Measurements from ENCODE around the gene ABHD17A. TPM values are rescaled to one million over a fixed set of nuclear protein-coding genes. Genes with fewer than 3 reads are reported as not detected.
A peak's percentile ranks its signal among the peaks of the same experiment; 100 is the strongest.

The ABHD17A gene
- polyA plus RNA-seq, 1 experiment, result 48.8 TPM

DNA sequence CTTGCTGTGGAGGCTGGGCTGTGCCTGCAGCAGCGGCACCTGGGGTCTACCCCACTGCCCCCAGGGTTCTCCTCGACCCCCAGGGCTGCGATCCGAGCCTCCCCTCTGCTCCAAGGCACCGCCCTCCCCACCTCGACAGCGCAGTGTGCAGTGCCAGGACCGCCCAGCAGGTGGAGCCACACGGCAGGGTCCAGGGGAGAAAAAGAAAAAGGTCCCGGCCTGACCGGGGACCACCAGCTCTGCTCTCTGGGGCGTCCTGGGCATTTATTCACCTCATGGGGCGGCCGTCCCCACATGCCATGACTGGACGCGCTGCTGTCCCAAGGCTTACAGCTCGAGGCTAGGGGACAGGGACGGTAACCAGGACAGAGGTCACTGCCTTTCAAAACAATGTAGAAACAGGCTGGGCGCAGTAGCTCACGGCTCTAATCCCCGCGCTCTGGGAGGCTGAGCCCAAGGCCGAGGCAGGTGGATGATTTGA, 47.6 kb downstream of the ABHD17A start:
- Histone ChIP-seq H3K36me3 (ENCODE audit: control insufficient read depth, insufficient read depth, low read length) (peaks cover 3% of the 10 kb centered on the region), H3K4me3 (ENCODE audit: low read depth, low read length) (no peak overlapping the region), H3K27me3 (ENCODE audit: control insufficient read depth, insufficient read depth, low read length) (no peaks in the 10 kb centered on the region)
- TF ChIP-seq, protein P1, sequence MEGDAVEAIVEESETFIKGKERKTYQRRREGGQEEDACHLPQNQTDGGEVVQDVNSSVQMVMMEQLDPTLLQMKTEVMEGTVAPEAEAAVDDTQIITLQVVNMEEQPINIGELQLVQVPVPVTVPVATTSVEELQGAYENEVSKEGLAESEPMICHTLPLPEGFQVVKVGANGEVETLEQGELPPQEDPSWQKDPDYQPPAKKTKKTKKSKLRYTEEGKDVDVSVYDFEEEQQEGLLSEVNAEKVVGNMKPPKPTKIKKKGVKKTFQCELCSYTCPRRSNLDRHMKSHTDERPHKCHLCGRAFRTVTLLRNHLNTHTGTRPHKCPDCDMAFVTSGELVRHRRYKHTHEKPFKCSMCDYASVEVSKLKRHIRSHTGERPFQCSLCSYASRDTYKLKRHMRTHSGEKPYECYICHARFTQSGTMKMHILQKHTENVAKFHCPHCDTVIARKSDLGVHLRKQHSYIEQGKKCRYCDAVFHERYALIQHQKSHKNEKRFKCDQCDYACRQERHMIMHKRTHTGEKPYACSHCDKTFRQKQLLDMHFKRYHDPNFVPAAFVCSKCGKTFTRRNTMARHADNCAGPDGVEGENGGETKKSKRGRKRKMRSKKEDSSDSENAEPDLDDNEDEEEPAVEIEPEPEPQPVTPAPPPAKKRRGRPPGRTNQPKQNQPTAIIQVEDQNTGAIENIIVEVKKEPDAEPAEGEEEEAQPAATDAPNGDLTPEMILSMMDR (IDR thresholded peaks at IDR 0.05; ENCODE audit: insufficient read depth, low read depth, low read length), result peak; percentile 99
- CTCF ChIA-PET, result interaction anchor here (0.6 to 7.8 kb wide), 24 partner anchors 9 to 291 kb away, joined by 3 to 79 read pairs (median 5); partner anchors contain the start of gene REXO1
- DNase-seq (ENCODE audit: low read depth), result no peak
- POLR2A ChIA-PET, result no interaction called here

DNA sequence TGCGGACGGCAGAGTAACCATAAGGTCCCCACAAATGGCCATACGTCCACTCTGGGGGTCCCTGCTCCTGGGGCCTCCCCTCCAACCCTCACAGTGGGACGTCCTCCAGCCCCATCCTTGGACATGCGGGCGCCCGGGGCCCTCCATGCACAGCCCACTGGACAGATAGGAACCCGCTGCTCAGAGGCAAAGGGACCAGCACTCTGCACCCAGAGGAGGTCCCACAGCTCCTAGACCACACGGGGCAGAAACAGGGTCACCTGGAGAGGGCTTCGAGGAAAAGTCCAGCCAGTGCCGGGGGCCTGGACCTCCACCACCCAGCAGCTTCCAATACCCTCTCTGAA, 48.1 kb downstream of the ABHD17A start:
- DNase-seq (ENCODE audit: low read depth), result no peak
- H3K27me3 ChIP-seq (ENCODE audit: control insufficient read depth, insufficient read depth, low read length), result no peaks in the 10 kb centered on the region
- CTCF ChIA-PET, result interaction anchor here (0.6 to 7.8 kb wide), 19 partner anchors 9 to 291 kb away, joined by 3 to 79 read pairs (median 8); partner anchors contain the start of gene REXO1
- TF ChIP-seq, protein P1 (IDR thresholded peaks at IDR 0.05; ENCODE audit: insufficient read depth, low read depth, low read length), result no peak
- POLR2A ChIA-PET, result no interaction called here
- H3K36me3 ChIP-seq (ENCODE audit: control insufficient read depth, insufficient read depth, low read length), result peaks cover 3% of the 10 kb centered on the region
- no peak overlapping the region for H3K4me3 ChIP-seq (ENCODE audit: low read depth, low read length)

DNA sequence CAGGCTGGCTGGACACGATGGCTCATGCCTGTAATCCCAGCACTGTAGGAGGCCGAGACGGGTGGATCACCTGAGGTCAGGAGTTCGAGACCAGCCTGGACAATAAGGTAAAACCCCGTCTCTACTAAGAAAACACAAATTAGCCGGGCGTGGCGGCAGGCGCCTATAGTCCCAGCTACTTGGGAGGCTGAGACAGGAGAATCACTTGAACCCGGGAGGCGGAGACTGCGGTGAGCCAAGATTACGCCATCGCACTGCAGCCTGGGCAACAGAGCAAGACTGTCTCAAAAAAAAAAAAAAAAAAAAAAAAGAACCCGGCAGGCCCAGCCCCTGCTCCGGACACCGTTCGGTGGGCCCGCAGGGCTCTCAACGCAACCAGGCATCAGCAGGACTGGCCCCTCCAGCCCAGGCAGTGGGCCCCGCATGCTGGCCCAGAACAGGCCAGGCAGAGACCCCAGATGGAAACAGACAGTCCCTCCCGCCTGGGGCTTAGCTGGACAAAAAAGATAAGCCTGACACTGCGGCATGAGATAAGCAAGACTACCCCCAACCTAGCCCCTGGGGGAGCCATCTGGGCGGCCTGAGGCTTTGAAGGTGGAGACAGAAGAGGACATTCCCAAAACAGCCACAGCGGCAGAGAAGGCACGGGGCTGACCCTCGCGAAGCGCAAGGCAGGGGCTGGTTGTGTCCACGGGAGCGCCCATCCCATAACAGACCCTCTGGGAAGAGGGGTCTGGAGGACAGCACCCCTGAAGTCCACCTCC, 48.7 kb downstream of the ABHD17A start:
- Histone ChIP-seq H3K27me3 (ENCODE audit: control insufficient read depth, insufficient read depth, low read length) (no peaks in the 10 kb centered on the region), H3K4me3 (ENCODE audit: low read depth, low read length) (no peak overlapping the region), H3K36me3 (ENCODE audit: control insufficient read depth, insufficient read depth, low read length) (peaks cover 3% of the 10 kb centered on the region)
- no peak for DNase-seq (ENCODE audit: low read depth)
- TF ChIP-seq, protein P1 (IDR thresholded peaks at IDR 0.05; ENCODE audit: insufficient read depth, low read depth, low read length), result no peak
- POLR2A ChIA-PET, result no interaction called here
- CTCF ChIA-PET, result interaction anchor here (0.6 to 7.8 kb wide), 20 partner anchors 8 to 290 kb away, joined by 3 to 79 read pairs (median 8); partner anchors contain the start of gene REXO1

DNA sequence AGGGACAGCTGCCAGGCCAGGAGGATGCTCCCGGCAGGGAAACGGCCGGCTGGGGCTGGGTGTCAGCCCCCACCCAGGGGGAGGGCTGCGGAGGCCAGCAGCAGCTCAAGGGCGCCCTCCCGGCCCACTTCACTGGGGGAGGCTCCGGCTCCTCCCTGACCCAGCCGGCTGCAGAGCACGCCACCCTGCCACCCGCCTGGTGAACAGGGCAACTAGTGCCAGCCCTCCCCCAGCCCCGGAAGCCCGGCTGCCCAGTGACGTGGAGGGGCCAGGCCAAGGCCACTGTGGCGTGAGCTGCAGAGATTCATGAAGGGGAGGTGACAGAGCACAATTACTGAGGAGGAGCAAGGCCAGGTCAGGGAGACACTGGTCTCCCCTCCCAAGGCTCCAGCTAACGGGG, 51.8 kb downstream of the ABHD17A start:
- ChIA-PET POLR2A (no interaction called here), CTCF (interaction anchor here (1.2 to 1.4 kb wide), 2 partner anchors 8 to 20 kb away, joined by 3 to 5 read pairs; no protein-coding TSS in a partner anchor)
- Histone ChIP-seq H3K4me3 (ENCODE audit: low read depth, low read length) (no peak overlapping the region), H3K36me3 (ENCODE audit: control insufficient read depth, insufficient read depth, low read length) (peaks cover 7% of the 10 kb centered on the region), H3K27me3 (ENCODE audit: control insufficient read depth, insufficient read depth, low read length) (no peaks in the 10 kb centered on the region)
- no peak for DNase-seq (ENCODE audit: low read depth)
- TF ChIP-seq, protein P1 (IDR thresholded peaks at IDR 0.05; ENCODE audit: insufficient read depth, low read depth, low read length), result no peak

DNA sequence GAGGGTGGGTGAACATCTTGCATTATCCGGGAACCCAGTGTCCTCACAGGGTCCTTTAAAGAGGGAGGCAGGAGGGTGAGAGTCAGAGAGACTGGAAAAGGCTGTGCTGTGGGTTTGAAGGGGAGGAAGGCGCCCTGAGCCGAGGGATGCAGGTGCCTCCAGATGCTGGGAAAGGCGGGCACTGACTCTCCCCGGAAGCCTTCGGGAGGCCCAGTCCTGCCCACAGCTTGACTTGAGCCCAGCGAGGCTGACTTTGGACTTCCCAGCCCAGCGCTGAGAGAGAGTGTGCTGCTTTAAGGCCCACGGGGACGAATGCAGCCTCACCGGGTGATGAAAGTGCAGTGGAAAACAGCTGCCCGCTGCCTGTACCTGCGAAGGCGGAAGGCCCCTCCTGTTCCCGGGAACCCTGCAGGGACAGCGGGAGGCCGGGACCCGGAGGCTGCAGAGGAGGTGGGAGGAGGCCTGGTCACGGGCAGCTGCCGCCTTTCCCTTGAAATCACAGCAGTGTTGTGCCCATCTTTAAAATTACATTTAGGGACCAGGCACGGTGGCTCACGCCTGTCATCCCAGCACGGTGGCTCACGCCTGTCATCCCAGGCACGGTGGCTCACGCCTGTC, 53.1 kb downstream of the ABHD17A start:
- H3K4me3 ChIP-seq (ENCODE audit: low read depth, low read length), result no peak overlapping the region
- POLR2A ChIA-PET, result no interaction called here
- no peak for DNase-seq (ENCODE audit: low read depth)
- H3K27me3 ChIP-seq (ENCODE audit: control insufficient read depth, insufficient read depth, low read length), result no peaks in the 10 kb centered on the region
- H3K36me3 ChIP-seq (ENCODE audit: control insufficient read depth, insufficient read depth, low read length), result peaks cover 7% of the 10 kb centered on the region
- CTCF ChIA-PET, result interaction anchor here (0.7 to 1.4 kb wide), 2 partner anchors 9 to 160 kb away, joined by 3 to 5 read pairs; no protein-coding TSS in a partner anchor
- TF ChIP-seq, protein P1 (IDR thresholded peaks at IDR 0.05; ENCODE audit: insufficient read depth, low read depth, low read length), result no peak

Data from BJ (cell line).